ENCODE measurements around the gene APLP2. TPM values are rescaled to one million over a fixed set of nuclear protein-coding genes. Genes with fewer than 3 reads are reported as not detected.

The APLP2 gene
- total and polyA plus RNA-seq, 9 of the 15 experiments (the other 6 are each of a cell fraction or from before 2014, with no cell fraction given): 17.4 to 164 (median 118) TPM

DNA sequence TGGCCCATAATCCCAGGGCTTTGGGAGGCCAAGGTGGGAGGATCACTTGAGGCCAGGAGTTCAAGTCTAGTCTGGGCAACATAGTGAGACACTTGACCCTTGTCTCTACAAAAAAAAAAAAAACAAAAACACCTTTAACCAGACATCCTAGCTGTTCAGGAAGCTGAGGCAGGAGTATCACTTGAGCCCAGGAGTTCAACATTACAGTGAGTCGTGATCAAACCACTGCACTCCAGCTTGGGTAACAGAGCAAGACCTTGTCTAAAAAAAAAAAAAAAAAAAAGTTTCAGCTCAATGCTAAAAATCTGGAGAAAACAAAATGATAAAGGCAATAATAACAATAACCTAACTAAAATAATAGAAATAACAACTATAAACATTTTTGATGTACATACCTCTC, 22.6 kb upstream of the APLP2 start (continued):
- TF ChIP-seq MGA (IDR thresholded peaks at IDR 0.05): no peak
- TF ChIP-seq ZNF740 (CRISPR knock-in tag; IDR thresholded peaks at IDR 0.05): no peak
- TF ChIP-seq ZNF740 (tag; IDR thresholded peaks at IDR 0.05): no peak
- TF ChIP-seq, protein P1, sequence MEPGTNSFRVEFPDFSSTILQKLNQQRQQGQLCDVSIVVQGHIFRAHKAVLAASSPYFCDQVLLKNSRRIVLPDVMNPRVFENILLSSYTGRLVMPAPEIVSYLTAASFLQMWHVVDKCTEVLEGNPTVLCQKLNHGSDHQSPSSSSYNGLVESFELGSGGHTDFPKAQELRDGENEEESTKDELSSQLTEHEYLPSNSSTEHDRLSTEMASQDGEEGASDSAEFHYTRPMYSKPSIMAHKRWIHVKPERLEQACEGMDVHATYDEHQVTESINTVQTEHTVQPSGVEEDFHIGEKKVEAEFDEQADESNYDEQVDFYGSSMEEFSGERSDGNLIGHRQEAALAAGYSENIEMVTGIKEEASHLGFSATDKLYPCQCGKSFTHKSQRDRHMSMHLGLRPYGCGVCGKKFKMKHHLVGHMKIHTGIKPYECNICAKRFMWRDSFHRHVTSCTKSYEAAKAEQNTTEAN (CRISPR knock-in tag; IDR thresholded peaks at IDR 0.05): no peak
- no peak for TF ChIP-seq POLR2H (tag; IDR thresholded peaks at IDR 0.05; ENCODE audit: low read depth)
- TF ChIP-seq PHF21A (IDR thresholded peaks at IDR 0.05; ENCODE audit: borderline replicate concordance, low read depth): no peak
- TF ChIP-seq KDM2B (CRISPR knock-in tag; IDR thresholded peaks at IDR 0.05): no peak
- TF ChIP-seq ATF6 (CRISPR knock-in tag; IDR thresholded peaks at IDR 0.05): no peak
- no peak for TF ChIP-seq ILF3 (IDR thresholded peaks at IDR 0.05; ENCODE audit: borderline replicate concordance)
- no peak for TF ChIP-seq ADNP (tag; IDR thresholded peaks at IDR 0.05)
- TF ChIP-seq ETV1 (tag; conservative IDR thresholded peaks at IDR 0.05; ENCODE audit: low read depth): no peak
- TF ChIP-seq JUN (IDR thresholded peaks at IDR 0.05; ENCODE audit: borderline replicate concordance, low read depth, low read length): no peak
- TF ChIP-seq JUN (CRISPR knock-in tag; IDR thresholded peaks at IDR 0.05; ENCODE audit: borderline replicate concordance): no peak
